Gastrocnemius medialis (tissue), 4 donors: Measurements from ENCODE around the gene HBE1.

Experiments
- POLR2A ChIP-seq, 2 donors: fragments of 450-650 bp; IDR thresholded peaks; one replicate each; pipeline ENCODE4 v1.6.1; 2017; ENCODE audit warnings: antibody characterized with exemption in 2 of 2, mild to moderate bottlenecking in 2 of 2, moderate library complexity in 2 of 2
- TF ChIP-seq, protein P1 (sequence below), 5 experiments: fragments of 450-650 bp in 3 of 5; fragments of 200-600 bp in 2 of 5; sonication (generic) in 2 of 5; IDR thresholded peaks in 4 of 5; conservative IDR thresholded peaks in 1 of 5; 1 replicate in 4 of 5; 2 replicates in 1 of 5; pipeline ENCODE4 v1.5.1; 2016 to 2019; ENCODE audit warnings: antibody characterized with exemption in 5 of 5, mild to moderate bottlenecking in 3 of 5, moderate library complexity in 3 of 5

- TF ChIP-seq POLR2A (IDR thresholded peaks at IDR 0.05): no peak
- TF ChIP-seq, protein P1, sequence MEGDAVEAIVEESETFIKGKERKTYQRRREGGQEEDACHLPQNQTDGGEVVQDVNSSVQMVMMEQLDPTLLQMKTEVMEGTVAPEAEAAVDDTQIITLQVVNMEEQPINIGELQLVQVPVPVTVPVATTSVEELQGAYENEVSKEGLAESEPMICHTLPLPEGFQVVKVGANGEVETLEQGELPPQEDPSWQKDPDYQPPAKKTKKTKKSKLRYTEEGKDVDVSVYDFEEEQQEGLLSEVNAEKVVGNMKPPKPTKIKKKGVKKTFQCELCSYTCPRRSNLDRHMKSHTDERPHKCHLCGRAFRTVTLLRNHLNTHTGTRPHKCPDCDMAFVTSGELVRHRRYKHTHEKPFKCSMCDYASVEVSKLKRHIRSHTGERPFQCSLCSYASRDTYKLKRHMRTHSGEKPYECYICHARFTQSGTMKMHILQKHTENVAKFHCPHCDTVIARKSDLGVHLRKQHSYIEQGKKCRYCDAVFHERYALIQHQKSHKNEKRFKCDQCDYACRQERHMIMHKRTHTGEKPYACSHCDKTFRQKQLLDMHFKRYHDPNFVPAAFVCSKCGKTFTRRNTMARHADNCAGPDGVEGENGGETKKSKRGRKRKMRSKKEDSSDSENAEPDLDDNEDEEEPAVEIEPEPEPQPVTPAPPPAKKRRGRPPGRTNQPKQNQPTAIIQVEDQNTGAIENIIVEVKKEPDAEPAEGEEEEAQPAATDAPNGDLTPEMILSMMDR (IDR thresholded peaks at IDR 0.05 in 4 of 5, conservative IDR thresholded peaks at IDR 0.05 in 1 of 5): no peak
Observed at GRCh38 chr11:5242933-5243815, 26.6 kb downstream of the HBE1 start.
